Activated CD4-positive, alpha-beta T cell treated with anti-CD3 and anti-CD28 coated beads, Interleukin-2, amount 10 ng/mL, durations not matched to agents 24 days and 14 days (primary cell): ENCODE results near the gene AIFM3. TPM values are rescaled to one million over a fixed set of nuclear protein-coding genes. Genes with fewer than 3 reads are reported as not detected.

Experiments used
- DNase-seq: peaks from one replicate; pipeline ENCODE4 v3.0.0; 2022
- H3K27ac Mint-ChIP-seq: one replicate; pipeline ENCODE4 v1.8.0; 2022; ENCODE audit warnings: mild to moderate bottlenecking, mixed read lengths
- H3K27me3 Mint-ChIP-seq: one replicate; pipeline ENCODE4 v1.8.0; 2022; ENCODE audit warnings: mixed read lengths
- H3K36me3 Mint-ChIP-seq: one replicate; pipeline ENCODE4 v1.8.0; 2022; ENCODE audit warnings: low read depth, mild to moderate bottlenecking, mixed read lengths
- H3K4me1 Mint-ChIP-seq: one replicate; pipeline ENCODE4 v1.8.0; 2021; ENCODE audit warnings: mixed read lengths
- H3K4me3 Mint-ChIP-seq: one replicate; pipeline ENCODE4 v1.8.0; 2022; ENCODE audit warnings: mild to moderate bottlenecking, moderate library complexity, mixed read lengths
- H3K9me3 Mint-ChIP-seq: one replicate; pipeline ENCODE4 v1.8.0; 2021; ENCODE audit warnings: mixed read lengths
- intact Hi-C: fragments of 100-400 bp; cut with micrococcal nuclease; formaldehyde crosslinking; loops from one replicate; pipeline ENCODE4 v1.15.1; 2023
- total RNA-seq: library from RNA; stranded (reverse); gene quantifications from 2 replicates; pipeline ENCODE4 v1.2.3, GENCODE V29; 2022

Gene AIFM3
- total RNA-seq, 1 donor from 2014 or later: 0.37 TPM

GRCh38 chr22:21028277-21029251 is 61.5 kb downstream of the AIFM3 start:
- intact Hi-C loops: no loop called here
- Mint-ChIP-seq H3K4me1 (peaks cover 8% of the 10 kb centered on the region), H3K9me3 (no peaks in the 10 kb centered on the region), H3K27ac (no peak overlapping the region), H3K27me3 (peaks cover 19% of the 10 kb centered on the region), H3K36me3 (no peaks in the 10 kb centered on the region), H3K4me3 (no peak overlapping the region)
- no peak for DNase-seq

- H3K27ac Mint-ChIP-seq: no peak overlapping the region
- H3K4me1 Mint-ChIP-seq: peaks cover 11% of the 10 kb centered on the region
- H3K4me3 Mint-ChIP-seq: no peak overlapping the region
- intact Hi-C loops: no loop called here
- no peaks in the 10 kb centered on the region for H3K9me3 Mint-ChIP-seq
- H3K36me3 Mint-ChIP-seq: no peaks in the 10 kb centered on the region
- DNase-seq: no peak
- peaks cover 25% of the 10 kb centered on the region for H3K27me3 Mint-ChIP-seq
Observed at GRCh38 chr22:21029486-21030025, 62.5 kb downstream of the AIFM3 start.

- DNase-seq: no peak
- intact Hi-C loops: no loop called here
- no peaks in the 10 kb centered on the region for H3K9me3 Mint-ChIP-seq
- no peak overlapping the region for H3K4me3 Mint-ChIP-seq
- H3K36me3 Mint-ChIP-seq: no peaks in the 10 kb centered on the region
- peaks cover 27% of the 10 kb centered on the region for H3K27me3 Mint-ChIP-seq
- no peak overlapping the region for H3K27ac Mint-ChIP-seq
- H3K4me1 Mint-ChIP-seq: peaks cover 10% of the 10 kb centered on the region
Observed at GRCh38 chr22:21030032-21030431, 63.0 kb downstream of the AIFM3 start.

Other genes with a start within 250 kb of the AIFM3 start
- gene SERPIND1, start 193.1 kb upstream of the AIFM3 start, total RNA-seq: not detected in 2 replicates
- 78.4 and 83.8 TPM in 2 replicates for gene PI4KA, start 108.4 kb upstream of the AIFM3 start, total RNA-seq
- 24.3 and 25.8 TPM in 2 replicates for gene SNAP29, start 108.2 kb upstream of the AIFM3 start, total RNA-seq
- gene CRKL, start 49.8 kb upstream of the AIFM3 start, total RNA-seq: 81.4 and 82.4 TPM in 2 replicates
- gene LZTR1, start 15.0 kb downstream of the AIFM3 start, total RNA-seq: 69.9 and 76.4 TPM in 2 replicates
- gene THAP7, start 34.9 kb downstream of the AIFM3 start, total RNA-seq: 30.3 and 31.5 TPM in 2 replicates
- not detected in 2 replicates for gene P2RX6, start 47.9 kb downstream of the AIFM3 start, total RNA-seq
- gene SLC7A4, start 65.3 kb downstream of the AIFM3 start, total RNA-seq: not detected in 2 replicates
- gene LRRC74B, start 78.7 kb downstream of the AIFM3 start, total RNA-seq: not detected in 2 replicates